HG03064 (cell line): ENCODE data around the gene LORICRIN.

ENCODE experiments used
- ATAC-seq: cut with Tn5 transposase; IDR thresholded peaks from one replicate; pipeline ENCODE4 v1.9.1; 2021; ENCODE audit warnings: low read depth; ENCODE audit not compliant: unreplicated experiment

LORICRIN gene

GRCh38 chr1:153293851-153294250, 34.4 kb downstream of the LORICRIN start:
- no peak for ATAC-seq

DNA sequence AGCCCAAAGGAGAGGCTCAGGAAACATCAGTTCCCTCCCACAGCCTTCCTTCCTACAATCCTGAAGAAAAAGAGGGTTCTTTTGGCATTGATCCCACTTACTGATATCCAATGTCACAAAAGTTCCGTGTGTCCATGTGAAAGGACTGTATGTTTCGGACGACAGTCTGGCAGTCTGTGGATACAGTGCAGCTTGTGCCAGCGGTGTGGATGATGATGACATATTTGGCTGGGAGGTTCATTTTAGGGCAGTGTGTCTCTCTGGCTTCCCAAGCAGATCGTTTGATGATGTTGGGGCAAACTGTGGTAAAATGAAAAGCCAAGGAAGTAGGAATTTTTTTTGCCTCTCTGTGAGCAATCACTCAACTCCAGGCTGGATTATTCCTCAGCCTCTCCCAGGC, 42.8 kb downstream of the LORICRIN start:
- no peak for ATAC-seq

DNA sequence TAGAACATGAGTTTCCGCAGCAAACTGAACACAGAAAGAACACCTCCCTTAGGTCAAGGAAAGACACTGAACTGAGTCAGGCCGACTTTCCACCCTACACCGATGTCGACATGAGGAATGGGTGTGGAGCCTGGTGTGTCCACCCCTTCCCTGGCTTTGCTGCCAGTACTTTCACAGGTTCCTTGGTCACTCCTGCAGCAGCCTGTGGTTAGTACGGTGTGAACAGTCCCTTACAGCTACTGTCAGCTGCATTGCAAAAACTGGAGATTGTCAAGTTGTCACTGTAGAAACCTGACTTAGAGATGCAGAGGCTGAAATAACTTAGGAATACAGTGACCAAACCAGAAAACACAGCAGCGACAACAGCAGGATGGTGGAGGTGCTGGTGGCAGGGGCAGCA, 46.2 kb downstream of the LORICRIN start:
- ATAC-seq = no peak

DNA sequence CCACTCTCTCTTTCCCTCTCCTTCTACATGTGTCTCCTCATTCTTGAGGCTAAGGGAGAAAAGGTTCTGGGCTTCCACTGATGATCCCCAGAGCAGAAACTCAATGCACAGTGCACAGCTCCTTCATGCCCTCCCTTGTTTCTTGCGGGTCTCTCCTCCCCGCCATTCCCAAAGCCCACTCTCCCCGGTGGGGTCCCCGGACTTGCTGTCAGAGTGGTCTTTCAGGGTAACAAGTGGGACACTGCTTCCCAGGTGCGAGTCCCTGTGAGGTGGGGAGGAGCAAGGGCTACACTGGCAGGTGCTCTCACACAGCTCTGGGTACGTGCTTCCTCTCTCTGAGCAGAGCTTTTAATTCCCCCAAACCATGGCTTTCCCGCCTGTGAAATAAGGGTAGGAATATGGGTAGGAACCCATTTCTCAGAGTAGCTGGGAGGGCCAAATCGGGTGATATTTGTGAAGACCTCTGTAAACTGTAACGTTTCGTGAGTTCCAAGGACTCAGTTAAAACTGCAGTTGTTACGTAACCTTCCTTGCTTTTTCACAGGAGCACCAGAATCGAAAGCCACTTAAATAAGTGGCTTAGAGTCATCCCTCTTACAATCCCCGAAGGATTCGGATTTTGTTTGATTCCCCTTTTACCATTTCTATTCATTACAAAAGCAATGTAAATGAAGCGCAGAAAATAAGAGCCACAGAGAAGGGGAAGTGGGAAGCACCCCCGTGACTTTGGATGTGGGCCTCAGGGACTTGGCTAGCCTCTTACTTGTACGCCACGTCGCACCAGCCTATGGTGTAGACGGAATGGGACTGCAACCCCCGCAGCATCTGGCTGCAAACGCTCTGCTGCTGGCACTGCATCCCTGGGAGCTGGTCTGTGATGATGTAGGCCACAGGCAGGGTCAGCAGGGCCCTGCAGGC, 47.1 kb downstream of the LORICRIN start:
- ATAC-seq = no peak

- no peak for ATAC-seq
These were observed 47.7 kb downstream of the LORICRIN start for GRCh38 chr1:153307221-153307600.

DNA sequence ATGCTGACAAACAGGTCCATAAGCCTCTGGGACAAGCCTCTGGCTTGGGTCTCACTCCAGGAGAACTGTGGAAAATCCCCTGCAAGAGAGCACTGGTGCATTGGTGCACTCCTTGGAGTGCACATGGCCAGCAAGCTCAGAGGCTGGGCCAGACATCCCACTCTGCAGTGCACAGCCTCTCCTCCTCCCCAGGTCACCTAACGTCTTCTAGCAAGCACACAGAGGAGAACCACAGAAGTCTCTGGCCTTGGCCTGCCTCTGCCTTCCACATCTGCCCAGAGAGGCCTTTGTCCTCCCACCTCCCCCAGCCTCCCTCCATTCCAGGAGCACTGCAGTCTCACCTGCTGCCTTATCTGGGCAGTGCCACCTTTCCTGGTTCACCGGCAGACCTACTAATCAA, 49.1 kb downstream of the LORICRIN start:
- no peak for ATAC-seq

- no peak for ATAC-seq
These were observed 50.0 kb downstream of the LORICRIN start for GRCh38 chr1:153309441-153309840.

GRCh38 chr1:153310526-153310925, 51.0 kb downstream of the LORICRIN start:
- no peak for ATAC-seq
